Fibroblast of mammary gland (primary cell): ENCODE results near the gene ZER1.
"Not testable (repeated sequence)": the region's sequence is repeated elsewhere in the genome, so short reads cannot be mapped to it uniquely, and the experiment has no call there.

Experiments used
- DNase-seq: peaks from one replicate; pipeline ENCODE4 v3.0.0-alpha.2; 2010; ENCODE audit warnings: low read depth
- H3K4me3 ChIP-seq: 2 replicates; pipeline ENCODE4 v1.5.1; 2011; ENCODE audit warnings: low read depth, mild to moderate bottlenecking, low read length, moderate library complexity; ENCODE audit not compliant: control insufficient read depth
- TF ChIP-seq, protein P1 (sequence below): conservative IDR thresholded peaks from 2 replicates; pipeline ENCODE4 v1.5.1; 2011; ENCODE audit warnings: low read depth, low read length, inconsistent platforms; ENCODE audit not compliant: control insufficient read depth, insufficient read depth

ZER1 gene

DNA sequence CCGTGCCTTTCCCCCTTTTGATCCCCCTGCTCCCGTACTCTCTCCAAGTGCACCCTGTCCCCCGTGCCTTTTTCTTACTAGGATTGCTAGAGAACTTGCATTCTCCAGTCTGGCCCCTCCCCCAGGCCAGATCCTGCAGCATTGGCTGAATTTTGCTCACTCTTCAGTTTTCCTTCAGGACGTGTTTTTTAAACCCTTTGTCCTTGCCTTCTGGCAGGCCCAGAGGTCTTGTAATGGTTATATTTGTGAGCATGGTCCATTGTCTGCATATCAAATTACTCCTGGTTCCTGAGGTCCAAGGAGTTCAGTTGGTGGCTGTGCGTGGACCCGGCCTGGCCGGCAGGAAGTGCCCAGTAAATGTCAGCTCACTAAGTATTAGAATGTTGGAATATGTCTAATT is 15.9 kb upstream of the ZER1 start:
- TF ChIP-seq, protein P1, sequence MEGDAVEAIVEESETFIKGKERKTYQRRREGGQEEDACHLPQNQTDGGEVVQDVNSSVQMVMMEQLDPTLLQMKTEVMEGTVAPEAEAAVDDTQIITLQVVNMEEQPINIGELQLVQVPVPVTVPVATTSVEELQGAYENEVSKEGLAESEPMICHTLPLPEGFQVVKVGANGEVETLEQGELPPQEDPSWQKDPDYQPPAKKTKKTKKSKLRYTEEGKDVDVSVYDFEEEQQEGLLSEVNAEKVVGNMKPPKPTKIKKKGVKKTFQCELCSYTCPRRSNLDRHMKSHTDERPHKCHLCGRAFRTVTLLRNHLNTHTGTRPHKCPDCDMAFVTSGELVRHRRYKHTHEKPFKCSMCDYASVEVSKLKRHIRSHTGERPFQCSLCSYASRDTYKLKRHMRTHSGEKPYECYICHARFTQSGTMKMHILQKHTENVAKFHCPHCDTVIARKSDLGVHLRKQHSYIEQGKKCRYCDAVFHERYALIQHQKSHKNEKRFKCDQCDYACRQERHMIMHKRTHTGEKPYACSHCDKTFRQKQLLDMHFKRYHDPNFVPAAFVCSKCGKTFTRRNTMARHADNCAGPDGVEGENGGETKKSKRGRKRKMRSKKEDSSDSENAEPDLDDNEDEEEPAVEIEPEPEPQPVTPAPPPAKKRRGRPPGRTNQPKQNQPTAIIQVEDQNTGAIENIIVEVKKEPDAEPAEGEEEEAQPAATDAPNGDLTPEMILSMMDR, result no peak
- no peak for DNase-seq
- peak overlapping the region; percentile 94 for H3K4me3 ChIP-seq

DNA sequence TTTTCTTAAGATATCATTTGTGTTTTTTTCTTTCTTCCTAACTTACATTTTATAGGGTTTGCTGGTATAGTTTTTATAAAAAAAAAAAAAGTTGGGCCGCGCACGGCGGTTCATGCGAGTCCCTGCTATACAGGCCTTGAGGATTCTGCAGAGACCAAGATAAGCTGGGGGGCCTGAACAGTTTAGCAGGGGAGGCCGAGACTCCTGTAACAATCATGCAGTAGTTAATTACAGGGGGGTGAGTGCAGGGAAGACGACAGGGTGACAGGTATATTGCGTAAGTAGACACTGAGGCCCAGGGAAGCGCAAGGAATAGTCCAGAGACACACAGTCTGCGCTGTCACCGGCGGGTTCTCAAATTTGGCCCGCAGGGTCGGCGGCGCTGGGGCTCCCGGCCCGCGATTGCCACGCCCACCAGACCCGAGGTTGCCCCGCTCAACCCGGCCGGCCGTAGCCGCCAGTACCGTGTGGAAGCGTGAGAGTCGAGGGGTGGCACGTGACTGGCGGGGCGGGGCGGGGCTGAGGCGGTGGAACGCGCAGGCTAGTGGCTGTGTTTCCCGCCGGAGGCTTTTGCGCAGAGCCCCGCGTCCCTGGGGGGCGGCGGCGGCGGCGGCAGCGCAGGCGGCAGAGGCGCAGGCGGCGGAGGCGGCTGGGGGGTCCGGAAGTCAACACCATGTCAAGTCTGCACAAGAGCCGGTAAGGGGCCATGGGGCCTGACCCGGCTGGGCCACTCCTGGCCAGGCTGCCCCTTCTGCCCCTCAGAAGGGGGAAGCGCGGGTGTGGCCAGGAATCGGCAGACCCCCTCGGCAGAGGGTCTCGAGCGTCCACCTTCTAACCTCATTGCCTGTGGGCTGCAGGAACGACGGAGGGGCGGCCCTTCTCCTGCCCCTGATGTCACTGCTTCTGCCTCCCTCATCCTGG is 15.2 kb upstream of the ZER1 start, which contains the start of gene TBC1D13:
TBC1D13 (plus strand) TSS at position 573 of the 921 bp plus-strand sequence; CDS start at position 674, 101 bp downstream.
- H3K4me3 ChIP-seq, result peak within 1 kb of the TSS; percentile 94
- DNase-seq, result peak; percentile 66
- TF ChIP-seq, protein P1, result no peak

DNA sequence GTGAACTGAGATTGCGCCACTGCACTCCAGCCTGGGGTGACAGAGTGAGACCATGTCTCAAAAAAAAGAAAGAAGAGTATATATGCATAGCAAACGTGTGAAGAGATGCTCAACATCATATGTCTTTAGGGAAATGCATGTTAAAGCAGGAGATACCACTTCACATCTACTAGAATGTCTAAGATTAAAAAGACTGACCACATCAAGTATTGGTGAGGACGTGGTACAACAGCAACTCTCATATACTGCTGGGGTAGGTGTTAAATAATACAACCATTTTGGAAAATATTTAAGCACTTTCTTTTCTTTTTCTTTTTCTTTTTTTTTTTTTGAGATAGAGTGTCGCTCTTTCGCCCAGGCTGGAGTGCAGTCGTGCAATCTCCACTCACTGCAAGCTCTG is 13.7 kb upstream of the ZER1 start:
- TF ChIP-seq, protein P1, result no peak
- no peak for DNase-seq
- no peak overlapping the region for H3K4me3 ChIP-seq

DNA sequence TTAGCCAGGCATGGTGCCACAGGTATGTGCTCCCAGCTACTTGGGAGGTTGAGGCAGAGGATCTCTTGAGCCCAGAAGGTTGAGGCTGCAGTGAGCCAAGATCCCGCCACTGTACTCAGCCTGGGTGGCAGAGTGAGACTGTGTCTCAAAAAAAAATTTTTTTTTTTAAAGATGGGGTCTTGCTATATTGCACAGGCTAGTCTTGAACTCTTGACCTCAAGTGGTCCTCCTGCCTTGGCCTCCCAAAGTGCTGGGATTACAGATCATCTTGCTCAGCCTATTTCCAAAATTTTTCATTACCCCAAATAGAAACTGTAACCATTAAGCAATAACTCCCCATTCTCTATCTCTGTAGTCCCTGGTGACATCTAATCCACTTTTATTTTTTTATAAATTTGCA is 10.9 kb upstream of the ZER1 start:
- TF ChIP-seq, protein P1, result no peak
- no peak overlapping the region for H3K4me3 ChIP-seq

DNA sequence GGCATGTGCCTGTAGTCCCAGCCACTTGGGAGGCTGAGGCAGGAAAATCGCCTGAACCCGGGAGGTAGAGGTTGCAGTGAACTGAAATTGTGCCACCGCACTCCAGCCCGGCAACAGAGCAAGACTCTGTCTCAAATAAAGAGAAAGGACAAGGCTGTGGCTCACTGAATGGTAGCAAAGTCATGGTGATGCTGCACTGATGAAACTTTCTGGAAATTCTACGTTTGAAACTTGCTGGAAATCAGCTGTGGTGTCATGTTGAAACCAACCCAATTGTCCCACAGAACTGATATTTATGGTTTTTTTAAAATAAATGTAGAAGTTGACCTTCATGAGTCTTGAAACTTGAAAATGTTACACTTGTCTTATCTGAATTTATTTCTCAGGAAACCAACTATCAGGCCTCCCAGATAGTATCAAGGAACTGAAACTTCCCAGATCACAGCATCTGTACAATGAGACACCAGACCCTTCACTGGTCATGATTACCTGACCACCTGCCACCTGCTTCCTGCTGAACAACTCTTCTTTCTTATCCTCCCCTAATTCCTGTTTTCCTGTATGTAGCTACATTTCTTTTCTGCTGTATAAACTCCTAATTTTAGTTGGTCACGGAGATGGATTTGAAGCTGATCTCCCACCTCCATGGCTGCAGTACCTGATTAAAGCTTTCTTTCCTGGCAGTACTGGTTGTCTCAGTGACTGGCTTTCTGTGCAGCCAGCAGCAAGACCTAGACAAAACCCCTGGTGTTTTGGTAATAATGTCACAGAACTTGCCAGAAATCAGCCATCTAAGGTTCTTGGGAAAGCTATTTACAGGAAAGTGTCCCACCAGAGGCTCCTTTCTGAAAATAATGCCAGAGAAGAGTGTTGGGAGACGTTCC is 9.7 kb upstream of the ZER1 start:
- TF ChIP-seq, protein P1, result no peak
- no peak overlapping the region for H3K4me3 ChIP-seq
- DNase-seq, result no peak

More for the DNA sequence above, 10.9 kb upstream of the ZER1 start:
- DNase-seq, result no peak

DNA sequence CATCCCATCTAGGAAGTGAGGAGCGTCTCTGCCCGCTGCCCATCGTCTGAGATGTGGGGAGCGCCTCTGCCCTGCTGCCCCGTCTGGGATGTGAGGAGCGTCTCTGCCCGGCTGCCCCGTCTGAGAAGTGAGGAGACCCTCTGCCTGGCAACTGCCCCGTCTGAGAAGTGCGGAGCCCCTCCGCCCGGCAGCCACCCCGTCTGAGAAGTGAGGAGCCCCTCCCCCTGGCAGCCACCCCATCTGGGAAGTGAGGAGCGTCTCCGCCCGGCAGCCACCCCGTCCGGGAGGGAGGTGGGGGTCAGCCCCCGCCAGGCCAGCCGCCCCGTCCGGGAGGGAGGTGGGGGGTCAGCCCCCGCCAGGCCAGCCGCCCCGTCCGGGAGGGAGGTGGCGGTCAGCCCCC is 8.4 kb upstream of the ZER1 start:
- not testable (repeated sequence) for DNase-seq, H3K4me3 ChIP-seq

DNA sequence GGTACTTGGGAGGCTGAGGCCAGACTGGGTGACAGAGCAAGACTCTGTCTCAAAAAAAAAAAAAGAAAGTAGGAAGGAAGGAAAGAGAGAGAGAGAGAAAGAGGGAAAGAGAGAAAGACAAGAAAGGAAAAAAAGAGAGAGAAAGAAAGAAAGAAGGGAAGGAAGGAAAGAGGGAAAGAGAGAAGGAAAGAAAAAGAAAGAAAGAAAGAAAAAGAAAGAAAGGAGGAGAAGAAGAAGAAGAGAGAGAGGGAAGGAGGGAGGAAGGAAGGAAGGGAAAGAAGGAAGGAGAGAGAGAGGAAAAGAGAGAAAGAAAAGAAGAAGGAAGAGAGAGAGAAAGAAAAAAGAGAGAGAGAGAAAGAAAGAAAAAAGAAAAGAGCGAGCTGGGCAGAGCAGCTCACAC is 3.1 kb upstream of the ZER1 start:
- TF ChIP-seq, protein P1, result no peak
- H3K4me3 ChIP-seq, result no peak overlapping the region
- DNase-seq, result no peak
